Peyer's patch (tissue), 4 donors: ENCODE results near the gene CXCL5. TPM values are rescaled to one million over a fixed set of nuclear protein-coding genes. Genes with fewer than 3 reads are reported as not detected.
"Not testable (repeated sequence)": the region's sequence is repeated elsewhere in the genome, so short reads cannot be mapped to it uniquely, and the experiment has no call there.

Experiments
- DNase-seq, 3 donors: peaks; one replicate each; pipeline ENCODE4 v3.0.0-alpha.2; 2017 to 2019
- H3K27ac ChIP-seq, 4 donors: fragments of 200-600 bp; sonication (generic); one replicate each; pipeline ENCODE4 v1.5.1; 2016 to 2019
- H3K27me3 ChIP-seq, 2 donors: fragments of 200-600 bp; sonication (generic); one replicate each; pipeline ENCODE4 v1.5.1; 2019
- H3K36me3 ChIP-seq, 3 donors: fragments of 200-600 bp; sonication (generic); one replicate each; pipeline ENCODE4 v1.5.1; 2016 to 2019
- H3K4me1 ChIP-seq, 4 donors: fragments of 200-600 bp; sonication (generic); one replicate each; pipeline ENCODE4 v1.5.1; 2016 to 2019
- H3K4me3 ChIP-seq, 4 donors: fragments of 200-600 bp; sonication (generic); 1 replicate in 3 of 4; 2 replicates in 1 of 4; pipeline ENCODE4 v1.5.1; 2016 to 2019; ENCODE audit warnings: mild to moderate bottlenecking in 1 of 4
- H3K9me3 ChIP-seq, 4 donors: fragments of 200-600 bp; sonication (generic); one replicate each; pipeline ENCODE4 v1.5.1; 2016 to 2019; ENCODE audit warnings: mild to moderate bottlenecking in 1 of 4
- CTCF ChIP-seq, 6 experiments: fragments of 450-650 bp in 4 of 6; fragments of 200-600 bp in 2 of 6; sonication (generic) in 1 of 6; IDR thresholded peaks; one replicate each; pipeline ENCODE4 v1.5.1; 2017 to 2019; ENCODE audit warnings: antibody characterized with exemption in 6 of 6, mild to moderate bottlenecking in 3 of 6, moderate library complexity in 1 of 6
- POLR2A ChIP-seq, 2 donors: fragments of 450-650 bp; IDR thresholded peaks; one replicate each; pipeline ENCODE4 v1.5.1; 2017; ENCODE audit warnings: antibody characterized with exemption in 2 of 2, mild to moderate bottlenecking in 2 of 2, moderate library complexity in 2 of 2
- total RNA-seq, 4 donors: library from RNA; depleted of rRNA; stranded (reverse); fragments of >200 nt; gene quantifications; one replicate each; pipeline ENCODE4 v1.1.0, GENCODE V29; 2016

Gene CXCL5
- total RNA-seq, 4 donors from 2014 or later: not detected

- Histone ChIP-seq H3K4me3 (no peak overlapping the region), H3K4me1 (no peaks in the 10 kb centered on the region), H3K36me3 (no peaks in the 10 kb centered on the region), H3K27ac (no peak overlapping the region), H3K9me3 (no peaks in the 10 kb centered on the region), H3K27me3 (no peaks in the 10 kb centered on the region)
- DNase-seq: no peak
- TF ChIP-seq POLR2A (IDR thresholded peaks at IDR 0.05) (no peak), CTCF (IDR thresholded peaks at IDR 0.05) (no peak)
These were observed 35.8 kb downstream of the CXCL5 start for GRCh38 chr4:73962724-73963123.

- H3K27me3 ChIP-seq, H3K9me3 ChIP-seq, H3K36me3 ChIP-seq, H3K27ac ChIP-seq, H3K4me3 ChIP-seq, DNase-seq, H3K4me1 ChIP-seq: not testable (repeated sequence)
These were observed 39.4 kb downstream of the CXCL5 start for GRCh38 chr4:73959041-73959440.

GRCh38 chr4:73952352-73952751 is 46.1 kb downstream of the CXCL5 start:
- Histone ChIP-seq H3K27me3 (no peaks in the 10 kb centered on the region), H3K27ac (no peak overlapping the region), H3K4me3 (no peak overlapping the region), H3K4me1 (no peaks in the 10 kb centered on the region), H3K36me3 (no peaks in the 10 kb centered on the region), H3K9me3 (peaks cover 0 to 3% (median 0%) of the 10 kb centered on the region in 4 donors)
- no peak for DNase-seq
- TF ChIP-seq CTCF (IDR thresholded peaks at IDR 0.05) (no peak), POLR2A (IDR thresholded peaks at IDR 0.05) (no peak)

DNA sequence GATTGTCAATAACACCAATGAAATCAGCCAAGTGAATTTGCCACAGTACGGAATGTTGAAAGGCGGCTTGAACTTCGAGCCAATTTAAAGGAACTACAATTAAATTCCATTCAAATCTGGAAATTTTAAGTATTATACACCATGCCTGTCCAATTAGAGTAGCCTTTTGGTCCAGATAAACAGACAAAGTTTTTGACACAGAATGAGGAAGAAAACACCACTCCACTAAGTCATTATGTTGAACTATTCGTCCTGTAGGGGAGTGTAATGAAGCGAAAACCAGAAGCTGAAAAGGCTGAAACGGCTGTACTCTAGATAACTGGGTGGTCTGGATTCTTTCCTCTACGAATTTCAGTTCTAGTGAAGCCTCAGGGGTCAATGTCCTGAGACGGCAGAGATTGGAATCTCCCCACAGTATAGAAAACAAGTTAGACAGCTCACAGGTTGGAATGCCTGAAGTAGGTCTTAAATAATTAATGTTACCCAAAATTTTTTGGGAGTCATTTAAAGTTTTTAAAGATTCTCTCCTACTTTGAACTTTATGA is 48.0 kb downstream of the CXCL5 start:
- H3K27ac ChIP-seq, H3K4me3 ChIP-seq, H3K36me3 ChIP-seq, DNase-seq, H3K27me3 ChIP-seq, H3K4me1 ChIP-seq, H3K9me3 ChIP-seq: not testable (repeated sequence)

GRCh38 chr4:73948990-73949706 is 49.3 kb downstream of the CXCL5 start:
- Histone ChIP-seq H3K9me3 (no peaks in the 10 kb centered on the region), H3K4me3 (no peak overlapping the region), H3K27me3 (no peaks in the 10 kb centered on the region), H3K4me1 (no peaks in the 10 kb centered on the region), H3K27ac (no peak overlapping the region), H3K36me3 (no peaks in the 10 kb centered on the region)
- TF ChIP-seq POLR2A (IDR thresholded peaks at IDR 0.05) (no peak), CTCF (IDR thresholded peaks at IDR 0.05) (no peak)
- no peak for DNase-seq

DNA sequence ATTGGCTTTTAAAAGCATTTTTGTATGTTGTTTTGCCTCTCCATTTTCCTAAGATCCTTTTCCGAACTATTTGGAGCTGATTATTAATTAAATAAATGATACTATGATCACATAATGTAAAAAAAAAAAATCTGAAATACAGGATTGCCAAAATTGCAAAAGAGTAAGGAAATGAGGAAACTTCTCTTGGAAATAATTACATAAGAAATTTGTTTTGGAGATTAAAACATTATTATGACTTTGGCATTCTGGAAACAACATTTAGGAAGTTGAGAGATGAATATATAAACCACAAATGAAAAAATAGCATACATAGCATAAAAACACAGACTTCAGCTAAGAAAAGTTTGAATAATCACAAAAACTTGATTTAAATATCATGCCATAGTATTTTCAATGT is 50.2 kb downstream of the CXCL5 start:
- Histone ChIP-seq H3K27me3 (no peaks in the 10 kb centered on the region), H3K36me3 (no peaks in the 10 kb centered on the region), H3K9me3 (no peaks in the 10 kb centered on the region), H3K4me1 (no peaks in the 10 kb centered on the region), H3K27ac (no peak overlapping the region), H3K4me3 (no peak overlapping the region)
- TF ChIP-seq CTCF (IDR thresholded peaks at IDR 0.05) (no peak), POLR2A (IDR thresholded peaks at IDR 0.05) (no peak)
- no peak for DNase-seq
